ENCODE measurements around the gene TIPARP.

TIPARP gene

GRCh38 chr3:156743859-156744258 is 69.5 kb downstream of the TIPARP start:
- DNase-seq = no peak

GRCh38 chr3:156744631-156745030 is 70.2 kb downstream of the TIPARP start:
- no peak for DNase-seq

- DNase-seq = no peak
These were observed 71.4 kb downstream of the TIPARP start for GRCh38 chr3:156745766-156746165.

GRCh38 chr3:156747046-156747445 is 72.7 kb downstream of the TIPARP start:
- DNase-seq = no peak

GRCh38 chr3:156749244-156749643 is 74.9 kb downstream of the TIPARP start:
- DNase-seq = no peak

GRCh38 chr3:156750191-156750873 is 75.9 kb downstream of the TIPARP start:
- DNase-seq = peak; percentile 45

- no peak for DNase-seq
These were observed 76.5 kb downstream of the TIPARP start for GRCh38 chr3:156750874-156751245.

GRCh38 chr3:156751461-156752025 is 77.2 kb downstream of the TIPARP start:
- DNase-seq = peak; percentile 74

All from left hindlimb (tissue), 1 donor.